KMS-11 (cell line): ENCODE measurements around the gene PTPRN2.

Experiments
- H2AFZ ChIP-seq: fragments of 200-600 bp; sonication (generic); 2 replicates; pipeline ENCODE4 v1.6.1; 2016; ENCODE audit warnings: antibody characterized with exemption, mixed run types, low read depth
- H3K27ac ChIP-seq: fragments of 200-600 bp; sonication (generic); 2 replicates; pipeline ENCODE4 v1.6.1; 2016; ENCODE audit warnings: mild to moderate bottlenecking, mixed run types
- H3K27me3 ChIP-seq: fragments of 200-600 bp; sonication (generic); 2 replicates; pipeline ENCODE4 v1.6.1; 2017; ENCODE audit warnings: mild to moderate bottlenecking, low read depth, mixed run types, moderate library complexity; ENCODE audit not compliant: insufficient read depth
- H3K36me3 ChIP-seq: fragments of 200-600 bp; sonication (generic); 2 replicates; pipeline ENCODE4 v1.6.1; 2017; ENCODE audit warnings: mild to moderate bottlenecking, mixed run types; ENCODE audit not compliant: insufficient read depth
- H3K4me1 ChIP-seq: fragments of 200-600 bp; sonication (generic); 2 replicates; pipeline ENCODE4 v1.6.1; 2016; ENCODE audit warnings: mild to moderate bottlenecking, low read depth, mixed run types; ENCODE audit not compliant: poor library complexity, severe bottlenecking
- H3K4me2 ChIP-seq: fragments of 200-600 bp; sonication (generic); 2 replicates; pipeline ENCODE4 v1.7.0; 2016; ENCODE audit warnings: mild to moderate bottlenecking, mixed run types
- H3K4me3 ChIP-seq: fragments of 200-600 bp; sonication (generic); IDR thresholded peaks from 2 replicates; pipeline ENCODE4 v1.6.1; 2017; ENCODE audit warnings: low read depth, low read length, mixed read lengths; ENCODE audit not compliant: insufficient read depth
- H3K79me2 ChIP-seq: fragments of 200-600 bp; sonication (generic); 2 replicates; pipeline ENCODE4 v1.6.1; 2016; ENCODE audit warnings: low read depth, mixed run types; ENCODE audit not compliant: insufficient read depth
- H3K9ac ChIP-seq: fragments of 200-600 bp; sonication (generic); 2 replicates; pipeline ENCODE4 v1.6.1; 2016; ENCODE audit warnings: mild to moderate bottlenecking, mixed run types
- H4K20me1 ChIP-seq: fragments of 200-600 bp; sonication (generic); 2 replicates; pipeline ENCODE4 v1.6.1; 2016; ENCODE audit warnings: mild to moderate bottlenecking, mixed run types; ENCODE audit not compliant: insufficient read depth
- CTCF ChIP-seq: fragments of 200-600 bp; sonication (generic); conservative IDR thresholded peaks from 2 replicates; pipeline ENCODE4 v1.6.1; 2017; ENCODE audit warnings: low read depth, mild to moderate bottlenecking, antibody characterized with exemption, low read length, moderate library complexity, mixed read lengths

The PTPRN2 gene

GRCh38 chr7:158581440-158582088 lies 6.1 kb downstream of the PTPRN2 start:
- no peaks in the 10 kb centered on the region for H3K79me2 ChIP-seq
- H3K27ac ChIP-seq = no peak overlapping the region
- H3K27me3 ChIP-seq = peaks cover 13% of the 10 kb centered on the region
- no peak overlapping the region for H2AFZ ChIP-seq
- no peaks in the 10 kb centered on the region for H4K20me1 ChIP-seq
- no peak for TF ChIP-seq CTCF
- no peaks in the 10 kb centered on the region for H3K36me3 ChIP-seq
- no peaks in the 10 kb centered on the region for H3K4me1 ChIP-seq
- no peak overlapping the region for H3K4me3 ChIP-seq
- H3K4me2 ChIP-seq = no peak overlapping the region
- no peak overlapping the region for H3K9ac ChIP-seq

GRCh38 chr7:158579662-158580646 lies 7.7 kb downstream of the PTPRN2 start:
- no peak overlapping the region for H3K4me2 ChIP-seq
- H3K9ac ChIP-seq = no peak overlapping the region
- H4K20me1 ChIP-seq = no peaks in the 10 kb centered on the region
- H2AFZ ChIP-seq = no peak overlapping the region
- no peaks in the 10 kb centered on the region for H3K79me2 ChIP-seq
- no peak overlapping the region for H3K4me3 ChIP-seq
- H3K27ac ChIP-seq = no peak overlapping the region
- TF ChIP-seq CTCF = no peak
- H3K36me3 ChIP-seq = no peaks in the 10 kb centered on the region
- no peaks in the 10 kb centered on the region for H3K4me1 ChIP-seq
- H3K27me3 ChIP-seq = peaks cover 8% of the 10 kb centered on the region

- Histone ChIP-seq H3K4me2 (no peak overlapping the region), H3K27ac (no peak overlapping the region), H4K20me1 (no peaks in the 10 kb centered on the region), H3K27me3 (no peaks in the 10 kb centered on the region), H3K79me2 (no peaks in the 10 kb centered on the region), H3K9ac (no peak overlapping the region), H3K4me1 (no peaks in the 10 kb centered on the region), H2AFZ (no peak overlapping the region), H3K4me3 (no peak overlapping the region), H3K36me3 (no peaks in the 10 kb centered on the region)
- TF ChIP-seq CTCF = no peak
Measured at GRCh38 chr7:158576050-158576762, 11.4 kb downstream of the PTPRN2 start.

- Histone ChIP-seq H3K27ac (no peak overlapping the region), H3K79me2 (no peaks in the 10 kb centered on the region), H3K4me2 (no peak overlapping the region), H3K27me3 (no peaks in the 10 kb centered on the region), H3K36me3 (no peaks in the 10 kb centered on the region), H2AFZ (no peak overlapping the region), H3K4me3 (no peak overlapping the region), H3K4me1 (no peaks in the 10 kb centered on the region), H3K9ac (no peak overlapping the region), H4K20me1 (no peaks in the 10 kb centered on the region)
- no peak for TF ChIP-seq CTCF
Measured at GRCh38 chr7:158574308-158575036, 13.2 kb downstream of the PTPRN2 start.
